DOHH2 (cell line): ENCODE results near the gene RBMS3.

Source experiments
- EZH2phosphoT487 ChIP-seq: fragments of 200-600 bp; sonication (generic); IDR thresholded peaks from 2 replicates; pipeline ENCODE4 v1.6.1; 2017; ENCODE audit warnings: borderline replicate concordance, mild to moderate bottlenecking, antibody characterized with exemption, low read length, moderate library complexity, mixed read lengths
- TF ChIP-seq, protein P1 (sequence below): fragments of 200-600 bp; sonication (generic); IDR thresholded peaks from one replicate; pipeline ENCODE4 v1.5.1; 2014; ENCODE audit warnings: antibody characterized with exemption, mild to moderate bottlenecking, low read depth, low read length; ENCODE audit not compliant: poor library complexity, severe bottlenecking

DNA sequence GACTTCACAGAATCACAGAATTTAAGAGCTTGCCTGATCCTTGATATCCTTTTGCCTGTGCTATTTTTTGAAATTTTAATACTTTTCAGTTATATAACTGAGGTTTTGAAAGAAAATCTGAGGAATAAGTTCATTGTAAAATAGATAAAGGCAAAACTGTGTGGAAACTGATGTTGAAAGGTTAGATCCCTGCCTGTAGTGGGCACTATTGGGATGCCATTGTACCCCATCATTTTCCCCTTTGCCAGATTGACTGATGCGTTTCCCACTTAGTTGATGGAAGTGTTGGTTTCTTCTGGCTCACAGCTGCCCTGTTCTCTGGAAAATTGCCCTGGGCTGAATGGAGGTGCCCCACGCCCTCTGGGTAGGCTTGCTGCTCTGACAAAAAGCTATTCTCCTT is 387.9 kb downstream of the RBMS3 start:
- TF ChIP-seq, protein P1, sequence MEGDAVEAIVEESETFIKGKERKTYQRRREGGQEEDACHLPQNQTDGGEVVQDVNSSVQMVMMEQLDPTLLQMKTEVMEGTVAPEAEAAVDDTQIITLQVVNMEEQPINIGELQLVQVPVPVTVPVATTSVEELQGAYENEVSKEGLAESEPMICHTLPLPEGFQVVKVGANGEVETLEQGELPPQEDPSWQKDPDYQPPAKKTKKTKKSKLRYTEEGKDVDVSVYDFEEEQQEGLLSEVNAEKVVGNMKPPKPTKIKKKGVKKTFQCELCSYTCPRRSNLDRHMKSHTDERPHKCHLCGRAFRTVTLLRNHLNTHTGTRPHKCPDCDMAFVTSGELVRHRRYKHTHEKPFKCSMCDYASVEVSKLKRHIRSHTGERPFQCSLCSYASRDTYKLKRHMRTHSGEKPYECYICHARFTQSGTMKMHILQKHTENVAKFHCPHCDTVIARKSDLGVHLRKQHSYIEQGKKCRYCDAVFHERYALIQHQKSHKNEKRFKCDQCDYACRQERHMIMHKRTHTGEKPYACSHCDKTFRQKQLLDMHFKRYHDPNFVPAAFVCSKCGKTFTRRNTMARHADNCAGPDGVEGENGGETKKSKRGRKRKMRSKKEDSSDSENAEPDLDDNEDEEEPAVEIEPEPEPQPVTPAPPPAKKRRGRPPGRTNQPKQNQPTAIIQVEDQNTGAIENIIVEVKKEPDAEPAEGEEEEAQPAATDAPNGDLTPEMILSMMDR: no peak
- no peak for TF ChIP-seq EZH2phosphoT487
